Ectodermal cell (in vitro differentiated cells): Measurements from ENCODE around the gene TBC1D2B.

ENCODE experiments used
- H3K27ac ChIP-seq: 2 replicates; pipeline ENCODE4 v1.7.0; 2013; ENCODE audit warnings: mild to moderate bottlenecking, low read depth, low read length; ENCODE audit not compliant: insufficient read depth, poor library complexity, severe bottlenecking
- H3K27me3 ChIP-seq: 2 replicates; pipeline ENCODE4 v1.7.0; 2013; ENCODE audit warnings: mild to moderate bottlenecking, low read length; ENCODE audit not compliant: insufficient read depth, control insufficient read depth, poor library complexity, severe bottlenecking
- H3K36me3 ChIP-seq: one replicate; pipeline ENCODE4 v1.7.0; 2013; ENCODE audit warnings: low read length; ENCODE audit not compliant: control insufficient read depth, insufficient read depth
- H3K4me1 ChIP-seq: one replicate; pipeline ENCODE4 v1.7.0; 2013; ENCODE audit warnings: low read length; ENCODE audit not compliant: control insufficient read depth, insufficient read depth
- H3K4me3 ChIP-seq: 2 replicates; pipeline ENCODE4 v1.7.0; 2013; ENCODE audit warnings: low read depth, low read length, control low read depth; ENCODE audit not compliant: insufficient read depth
- H3K9me3 ChIP-seq: 2 replicates; pipeline ENCODE4 v1.7.0; 2013; ENCODE audit warnings: mild to moderate bottlenecking, low read length, moderate library complexity; ENCODE audit not compliant: control insufficient read depth
- WGBS, 2 experiments: methylation state at CpG; one replicate each; pipeline ENCODE4 v1.1.7; 2013; ENCODE audit warnings: missing lambda C conversion rate in 2 of 2; 5-methylcytosine and 5-hydroxymethylcytosine counted together

TBC1D2B gene

GRCh38 chr15:78034495-78035191 lies 42.9 kb downstream of the TBC1D2B start:
- H3K4me3 ChIP-seq: no peak overlapping the region
- no peaks in the 10 kb centered on the region for H3K4me1 ChIP-seq
- 78 to 83% methylated on average over 13 of the region's 13 CpGs for WGBS, 2 experiments
- H3K27me3 ChIP-seq: no peaks in the 10 kb centered on the region
- no peaks in the 10 kb centered on the region for H3K36me3 ChIP-seq
- no peaks in the 10 kb centered on the region for H3K9me3 ChIP-seq
- no peak overlapping the region for H3K27ac ChIP-seq

GRCh38 chr15:78033864-78034263 lies 43.6 kb downstream of the TBC1D2B start:
- no peaks in the 10 kb centered on the region for H3K4me1 ChIP-seq
- no peak overlapping the region for H3K4me3 ChIP-seq
- 92 to 95% methylated on average over 6 of the region's 6 CpGs for WGBS, 2 experiments
- no peaks in the 10 kb centered on the region for H3K9me3 ChIP-seq
- no peak overlapping the region for H3K27ac ChIP-seq
- H3K36me3 ChIP-seq: no peaks in the 10 kb centered on the region
- H3K27me3 ChIP-seq: no peaks in the 10 kb centered on the region

- 100% methylated on average over 1 to 4 of the region's 4 CpGs for WGBS, 2 experiments
- Histone ChIP-seq H3K27ac (no peak overlapping the region), H3K4me3 (no peak overlapping the region), H3K36me3 (no peaks in the 10 kb centered on the region), H3K4me1 (no peaks in the 10 kb centered on the region), H3K9me3 (no peaks in the 10 kb centered on the region), H3K27me3 (no peaks in the 10 kb centered on the region)
Observed at GRCh38 chr15:78032671-78033070, 44.8 kb downstream of the TBC1D2B start.

DNA sequence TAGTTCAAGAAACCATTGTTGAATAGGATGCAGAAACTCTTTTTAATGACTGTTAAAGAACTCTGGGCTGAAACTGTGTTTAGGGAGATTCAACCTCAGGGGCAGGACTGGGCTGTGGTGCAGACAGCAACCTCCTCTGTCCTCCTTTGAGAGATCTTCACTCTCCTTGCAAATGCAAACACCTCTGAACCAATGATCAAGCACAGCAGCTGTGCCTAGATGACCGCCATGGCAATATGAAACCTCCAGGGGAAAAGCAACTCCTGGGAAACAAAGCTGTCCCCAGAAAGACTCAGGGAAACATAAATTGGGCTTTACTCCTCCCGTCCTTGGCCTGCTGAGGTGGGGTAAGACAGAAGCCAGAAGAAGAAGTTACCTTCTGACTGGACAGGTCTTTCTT lies 52.6 kb downstream of the TBC1D2B start:
- no peaks in the 10 kb centered on the region for H3K27me3 ChIP-seq
- no peaks in the 10 kb centered on the region for H3K4me1 ChIP-seq
- H3K36me3 ChIP-seq: peaks cover 4% of the 10 kb centered on the region
- H3K9me3 ChIP-seq: no peaks in the 10 kb centered on the region
- 67 to 70% methylated on average over 2 of the region's 2 CpGs for WGBS, 2 experiments
- H3K27ac ChIP-seq: no peak overlapping the region
- no peak overlapping the region for H3K4me3 ChIP-seq

DNA sequence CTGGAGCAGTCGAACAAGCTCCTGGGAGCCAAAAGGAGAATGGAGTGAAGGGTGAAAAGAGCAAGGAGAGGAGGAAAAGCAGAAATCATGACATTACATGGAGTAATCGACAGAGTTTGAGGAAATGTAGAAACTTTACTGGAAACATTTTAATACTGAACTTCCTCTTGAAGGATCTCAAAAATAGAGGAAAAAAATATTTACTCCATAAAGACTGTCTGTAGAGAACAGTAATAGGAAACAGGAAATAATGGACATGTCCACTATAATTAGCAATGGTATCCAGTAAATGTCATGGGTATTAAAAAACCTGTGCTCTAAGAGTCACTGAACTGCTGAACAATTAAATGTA lies 53.0 kb downstream of the TBC1D2B start:
- no peak overlapping the region for H3K4me3 ChIP-seq
- H3K27me3 ChIP-seq: no peaks in the 10 kb centered on the region
- peaks cover 4% of the 10 kb centered on the region for H3K36me3 ChIP-seq
- no peaks in the 10 kb centered on the region for H3K4me1 ChIP-seq
- 99% methylated on average over 2 of the region's 2 CpGs for WGBS, 2 experiments
- H3K27ac ChIP-seq: no peak overlapping the region
- H3K9me3 ChIP-seq: no peaks in the 10 kb centered on the region

DNA sequence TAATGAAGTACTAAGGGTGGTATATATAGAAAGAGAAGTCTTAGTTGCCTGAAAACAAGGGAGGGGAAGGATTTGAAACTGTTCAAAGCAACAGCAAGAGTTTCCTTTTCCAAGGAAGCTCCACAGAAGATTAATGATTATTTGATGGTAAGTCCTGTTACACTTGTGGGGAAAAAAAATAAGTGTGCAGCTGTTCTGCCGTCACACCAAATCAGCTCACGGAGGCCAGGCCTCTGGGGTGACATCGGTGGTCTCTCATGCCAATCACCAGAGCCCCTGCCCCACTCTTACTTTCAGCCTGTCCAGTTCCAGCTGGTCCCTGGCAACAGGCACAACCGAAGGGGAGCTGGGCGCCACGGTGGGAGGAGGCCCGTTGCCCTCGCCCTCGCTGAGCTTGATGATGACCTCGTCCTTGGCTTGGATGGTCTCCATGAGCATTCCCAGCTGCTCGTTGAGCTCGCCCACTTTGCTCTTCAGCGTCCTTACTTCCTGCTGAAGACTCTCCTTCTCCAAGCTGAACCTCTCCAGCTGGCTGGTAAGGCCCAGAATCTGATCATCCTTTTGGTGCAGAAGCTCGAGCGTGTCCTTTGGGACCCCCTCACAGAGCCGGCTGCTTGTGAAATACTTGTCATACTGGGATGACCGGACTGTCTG lies 53.5 kb downstream of the TBC1D2B start:
- Histone ChIP-seq H3K27ac (no peak overlapping the region), H3K9me3 (no peaks in the 10 kb centered on the region), H3K36me3 (peaks cover 4% of the 10 kb centered on the region), H3K4me1 (no peaks in the 10 kb centered on the region), H3K4me3 (no peak overlapping the region), H3K27me3 (no peaks in the 10 kb centered on the region)
- 96% methylated on average over 17 of the region's 17 CpGs for WGBS, 2 experiments

DNA sequence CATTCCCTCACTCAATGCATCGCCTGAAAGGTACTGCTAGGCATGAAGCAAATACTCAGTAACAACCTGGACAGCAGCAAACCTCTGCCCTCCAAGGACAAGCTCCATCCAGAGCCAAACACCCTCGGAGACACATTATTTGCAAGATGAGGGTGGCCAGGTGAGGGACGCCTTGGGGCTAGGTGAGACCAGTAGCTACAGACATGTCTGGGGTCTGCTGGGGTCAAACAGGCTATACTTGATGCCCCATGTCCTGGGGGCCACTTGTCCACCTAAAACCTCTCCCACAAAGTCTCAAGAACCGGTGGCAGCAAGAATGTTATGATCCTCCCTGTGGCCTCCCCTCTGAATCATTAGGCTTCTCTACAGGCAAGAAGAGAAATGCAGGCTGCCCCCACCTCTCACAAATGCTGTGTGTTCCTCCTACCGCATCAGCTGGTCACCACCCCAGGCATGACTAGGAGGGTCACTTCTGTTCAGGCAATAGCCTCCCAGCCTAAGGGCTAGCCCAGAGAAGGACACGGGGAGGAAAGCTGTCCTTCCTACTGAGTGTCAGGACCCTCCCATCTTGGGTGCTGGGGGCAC lies 54.3 kb downstream of the TBC1D2B start:
- peaks cover 4% of the 10 kb centered on the region for H3K36me3 ChIP-seq
- no peaks in the 10 kb centered on the region for H3K27me3 ChIP-seq
- no peak overlapping the region for H3K4me3 ChIP-seq
- H3K9me3 ChIP-seq: no peaks in the 10 kb centered on the region
- 93 to 96% methylated on average over 6 of the region's 6 CpGs for WGBS, 2 experiments
- no peaks in the 10 kb centered on the region for H3K4me1 ChIP-seq
- no peak overlapping the region for H3K27ac ChIP-seq

GRCh38 chr15:78021761-78022160 lies 55.8 kb downstream of the TBC1D2B start:
- H3K27me3 ChIP-seq: no peaks in the 10 kb centered on the region
- no peaks in the 10 kb centered on the region for H3K9me3 ChIP-seq
- no peak overlapping the region for H3K4me3 ChIP-seq
- H3K4me1 ChIP-seq: no peaks in the 10 kb centered on the region
- H3K36me3 ChIP-seq: peaks cover 4% of the 10 kb centered on the region
- H3K27ac ChIP-seq: no peak overlapping the region
- WGBS, 2 experiments: 93 to 95% methylated on average over 12 of the region's 12 CpGs

GRCh38 chr15:78020007-78020406 lies 57.5 kb downstream of the TBC1D2B start:
- no peak overlapping the region for H3K4me3 ChIP-seq
- WGBS, 2 experiments: 76 to 97% methylated on average over 2 of the region's 2 CpGs
- no peaks in the 10 kb centered on the region for H3K9me3 ChIP-seq
- no peaks in the 10 kb centered on the region for H3K4me1 ChIP-seq
- no peaks in the 10 kb centered on the region for H3K27me3 ChIP-seq
- peaks cover 8% of the 10 kb centered on the region for H3K36me3 ChIP-seq
- H3K27ac ChIP-seq: no peak overlapping the region

GRCh38 chr15:78018946-78019644 lies 58.4 kb downstream of the TBC1D2B start:
- H3K4me3 ChIP-seq: no peak overlapping the region
- 83 to 92% methylated on average over 11 of the region's 11 CpGs for WGBS, 2 experiments
- H3K27me3 ChIP-seq: no peaks in the 10 kb centered on the region
- no peaks in the 10 kb centered on the region for H3K9me3 ChIP-seq
- no peaks in the 10 kb centered on the region for H3K4me1 ChIP-seq
- H3K36me3 ChIP-seq: peaks cover 6% of the 10 kb centered on the region
- H3K27ac ChIP-seq: no peak overlapping the region
